HCT116 (cell line): ENCODE data around the gene DNAJB5. TPM values are rescaled to one million over a fixed set of nuclear protein-coding genes. Genes with fewer than 3 reads are reported as not detected.

Source experiments
- ATAC-seq: fragments of 200-7000 bp; cut with Tn5 transposase; 2 replicates; pipeline ENCODE4 v1.9.1; 2020; ENCODE audit warnings: mild to moderate bottlenecking, moderate library complexity
- BruUV-seq: library from RNA; stranded (reverse); fragments of 400-500 nt; replicated peaks from 2 replicates; lab custom pipeline; 2021; lab: Mats Ljungman, UMichigan
- CTCF ChIA-PET: fragments of 300-600 bp; sonication (Branson Sonifier 250); formaldehyde crosslinking; loops from one replicate; lab custom pipeline; 2021; ENCODE audit warnings: antibody characterized with exemption; lab: Charles Lee
- POLR2A ChIA-PET: fragments of 300-600, 350-600 bp; sonication (Branson Sonifier 250); formaldehyde crosslinking; loops from one replicate; lab custom pipeline; 2021; ENCODE audit warnings: antibody characterized with exemption; lab: Charles Lee
- RAD21 ChIA-PET, 2 experiments: fragments of 300-600 bp; sonication (Branson Sonifier 250); formaldehyde crosslinking; loops; one replicate each; lab custom pipeline; 2023; ENCODE audit warnings: low total read pairs in 2 of 2; ENCODE audit not compliant: uncharacterized antibody in 2 of 2, unreplicated experiment in 2 of 2, low non-redundant PET in 1 of 2; lab: Charles Lee
- DNase-seq: peaks from one replicate; pipeline ENCODE4 v3.0.0-alpha.2; 2010; ENCODE audit warnings: low read depth, low spot score
- H2AFZ ChIP-seq: fragments of 200-600 bp; shearing (Covaris generic), sonication (generic); 2 replicates; pipeline ENCODE4 v1.6.1; 2017; ENCODE audit warnings: low read depth, mixed run types, mixed read lengths, antibody characterized with exemption, low read length; ENCODE audit not compliant: poor library complexity, severe bottlenecking
- H3K27ac ChIP-seq: 2 replicates; pipeline ENCODE4 v1.5.1; 2012; ENCODE audit warnings: low read depth, low read length
- H3K27me3 ChIP-seq: fragments of 200-600 bp; sonication (generic); 2 replicates; pipeline ENCODE4 v1.6.1; 2016; ENCODE audit warnings: mixed run types, low read length, mixed read lengths; ENCODE audit not compliant: insufficient read depth
- H3K36me3 ChIP-seq, 2 experiments: fragments of 200-500 bp in 1 of 2; fragments of 200-600 bp in 1 of 2; sonication (Bioruptor generic) in 1 of 2; sonication (generic) in 1 of 2; 2 replicates each; pipeline versions ENCODE4 v1.5.1 to v1.6.1; 2014 to 2016; ENCODE audit warnings: low read length in 2 of 2, inconsistent platforms in 1 of 2, mixed read lengths in 1 of 2, mixed run types in 1 of 2; ENCODE audit not compliant: insufficient read depth in 2 of 2, control insufficient read depth in 1 of 2
- H3K4me1 ChIP-seq, 2 experiments: fragments of 200-600 bp in 1 of 2; sonication (generic) in 1 of 2; 2 replicates each; pipeline versions ENCODE4 v1.5.1 to v1.6.1; 2012 to 2017; ENCODE audit warnings: low read length in 2 of 2, inconsistent platforms in 1 of 2, mild to moderate bottlenecking in 1 of 2, mixed read lengths in 1 of 2, mixed run types in 1 of 2, moderate library complexity in 1 of 2; ENCODE audit not compliant: insufficient read depth in 2 of 2, control insufficient read depth in 1 of 2
- H3K4me2 ChIP-seq: fragments of 200-600 bp; sonication (generic); 2 replicates; pipeline ENCODE4 v1.6.1; 2017; ENCODE audit warnings: mixed run types, low read length, mixed read lengths
- H3K4me3 ChIP-seq, 2 experiments: fragments of 200-600 bp in 1 of 2; sonication (generic) in 1 of 2; replicated peaks in 1 of 2; 2 replicates each; pipeline ENCODE4 v1.5.1; 2011 to 2016; ENCODE audit warnings: low read length in 2 of 2, control low read depth in 1 of 2, low read depth in 1 of 2, mild to moderate bottlenecking in 1 of 2, mixed read lengths in 1 of 2, mixed run types in 1 of 2
- H3K79me2 ChIP-seq: fragments of 200-600 bp; sonication (generic); 2 replicates; pipeline ENCODE4 v1.6.1; 2017; ENCODE audit warnings: mild to moderate bottlenecking, mixed run types, low read length, moderate library complexity, mixed read lengths; ENCODE audit not compliant: insufficient read depth
- H3K9ac ChIP-seq: fragments of 200-600 bp; sonication (generic); 2 replicates; pipeline ENCODE4 v1.6.1; 2016; ENCODE audit warnings: low read length, mixed read lengths
- H3K9me2 ChIP-seq: fragments of 200-600 bp; sonication (generic), shearing (Covaris generic); 2 replicates; pipeline ENCODE4 v1.6.1; 2017; ENCODE audit warnings: mixed run types, mild to moderate bottlenecking, moderate library complexity; ENCODE audit not compliant: insufficient read depth
- H3K9me3 ChIP-seq, 2 experiments: fragments of 200-500 bp in 1 of 2; fragments of 200-600 bp in 1 of 2; sonication (Bioruptor generic) in 1 of 2; sonication (generic) in 1 of 2; 2 replicates each; pipeline ENCODE4 v1.6.1; 2014 to 2017; ENCODE audit warnings: low read length in 2 of 2, mixed read lengths in 2 of 2, inconsistent platforms in 1 of 2, low read depth in 1 of 2, mild to moderate bottlenecking in 1 of 2, mixed run types in 1 of 2, moderate library complexity in 1 of 2; ENCODE audit not compliant: control insufficient read depth in 1 of 2, insufficient read depth in 1 of 2
- H4K20me1 ChIP-seq: fragments of 200-600 bp; sonication (generic), shearing (Covaris generic); 2 replicates; pipeline ENCODE4 v1.6.1; 2017; ENCODE audit warnings: mixed run types, mild to moderate bottlenecking, moderate library complexity; ENCODE audit not compliant: insufficient read depth
- ATF3 ChIP-seq: IDR thresholded peaks from 2 replicates; pipeline ENCODE4 v1.6.1; 2012
- CEBPB ChIP-seq: IDR thresholded peaks from 2 replicates; pipeline ENCODE4 v1.6.1; 2012; ENCODE audit warnings: low read depth
- CTCF ChIP-seq, 3 experiments: fragments of 200-600 bp in 1 of 3; sonication (generic) in 1 of 3; IDR thresholded peaks in 2 of 3; conservative IDR thresholded peaks in 1 of 3; 2 replicates each; pipeline ENCODE4 v1.5.1; 2012 to 2017; ENCODE audit warnings: low read depth in 2 of 3, low read length in 2 of 3, antibody characterized with exemption in 1 of 3, borderline replicate concordance in 1 of 3, control low read depth in 1 of 3, mild to moderate bottlenecking in 1 of 3, mixed read lengths in 1 of 3, mixed run types in 1 of 3, moderate library complexity in 1 of 3; ENCODE audit not compliant: insufficient read depth in 1 of 3
- EGR1 ChIP-seq: IDR thresholded peaks from 2 replicates; pipeline ENCODE4 v1.6.1; 2012; ENCODE audit warnings: low read depth
- ELF1 ChIP-seq: IDR thresholded peaks from 2 replicates; pipeline ENCODE4 v1.6.1; 2012; ENCODE audit warnings: low read depth, borderline replicate concordance
- EZH2 ChIP-seq: fragments of 200-600 bp; sonication (generic); IDR thresholded peaks from 2 replicates; pipeline ENCODE4 v1.6.1; 2017; ENCODE audit warnings: antibody characterized with exemption, mixed run types
- JUND ChIP-seq: IDR thresholded peaks from 2 replicates; pipeline ENCODE4 v1.6.1; 2012
- MAX ChIP-seq: IDR thresholded peaks from 2 replicates; pipeline ENCODE4 v1.6.1; 2012
- POLR2A ChIP-seq: IDR thresholded peaks from 2 replicates; pipeline ENCODE4 v1.7.0; 2011; ENCODE audit warnings: borderline replicate concordance; ENCODE audit not compliant: insufficient read depth, insufficient read length; ENCODE audit errors: extremely low read depth
- SP1 ChIP-seq: IDR thresholded peaks from 2 replicates; pipeline ENCODE4 v1.6.1; 2012; ENCODE audit warnings: low read depth
- YY1 ChIP-seq: IDR thresholded peaks from 2 replicates; pipeline ENCODE4 v1.6.1; 2011; ENCODE audit warnings: low read length, low read depth, moderate library complexity, mild to moderate bottlenecking; ENCODE audit not compliant: insufficient replicate concordance; ENCODE audit errors: extremely low read depth
- ZBTB33 ChIP-seq: IDR thresholded peaks from 2 replicates; pipeline ENCODE4 v1.6.1; 2011; ENCODE audit warnings: mild to moderate bottlenecking, low read length, moderate library complexity; ENCODE audit not compliant: insufficient replicate concordance; ENCODE audit errors: extremely low read depth
- ZNF274 ChIP-seq: fragments of 200-500 bp; sonication (Bioruptor generic); IDR thresholded peaks from 2 replicates; pipeline ENCODE4 v1.6.1; 2014; ENCODE audit warnings: mild to moderate bottlenecking, low read depth, low read length, inconsistent platforms
- intact Hi-C: fragments of 100-400 bp; cut with micrococcal nuclease; formaldehyde crosslinking; loops from 2 replicates; pipeline ENCODE4 v1.10.0; 2022
- total RNA-seq: library from RNA; stranded (reverse); gene quantifications from one replicate; pipeline ENCODE4 v1.2.1, GENCODE V29; 2021; ENCODE audit not compliant: unreplicated experiment

The DNAJB5 gene
- total RNA-seq, 1 experiment from 2014 or later = 3.6 TPM

- intact Hi-C loops = no loop called here
- Histone ChIP-seq H3K4me2 (no peak overlapping the region), H3K9ac (no peak overlapping the region), H3K4me1 (no peaks in the 10 kb centered on the region), H3K4me3 (no peak overlapping the region), H3K79me2 (no peaks in the 10 kb centered on the region), H3K9me2 (no peaks in the 10 kb centered on the region), H3K36me3 (no peaks in the 10 kb centered on the region), H3K27ac (no peak overlapping the region), H2AFZ (no peak overlapping the region), H4K20me1 (no peaks in the 10 kb centered on the region), H3K9me3 (no peaks in the 10 kb centered on the region), H3K27me3 (peaks cover 30% of the 10 kb centered on the region)
- BruUV-seq = no TSS peak
- ChIA-PET CTCF (no interaction called here), POLR2A (no interaction called here), RAD21 (no interaction called here)
- DNase-seq (no peak), ATAC-seq (no peak)
- TF ChIP-seq ZBTB33 (no peak), YY1 (no peak), ZNF274 (no peak), POLR2A (no peak), CTCF (IDR thresholded peaks at IDR 0.05 in 2 of 3, conservative IDR thresholded peaks at IDR 0.05 in 1 of 3; ENCODE audit: borderline replicate concordance in 1 of 3, insufficient read depth in 1 of 3, low read depth in 2 of 3, low read length in 2 of 3) (no peak), ELF1 (no peak), EZH2 (no peak), ATF3 (no peak), EGR1 (no peak), SP1 (no peak), CEBPB (no peak), JUND (no peak), MAX (no peak)
Measured at GRCh38 chr9:34976992-34977391, 12.6 kb upstream of the DNAJB5 start.
